CD4-positive, alpha-beta memory T cell (primary cell): Measurements from ENCODE around the gene SMAD6. TPM values are rescaled to one million over a fixed set of nuclear protein-coding genes. Genes with fewer than 3 reads are reported as not detected.

ENCODE experiments used
- CTCF ChIA-PET: fragments of 350-600 bp; sonication (Branson Sonifier 250); formaldehyde crosslinking; loops from one replicate; lab custom pipeline; 2021; ENCODE audit warnings: inconsistent platforms; ENCODE audit not compliant: partially characterized antibody; lab: Charles Lee
- POLR2A ChIA-PET: fragments of 350-600 bp; sonication (Branson Sonifier 250); formaldehyde crosslinking; loops from one replicate; lab custom pipeline; 2021; ENCODE audit not compliant: partially characterized antibody; lab: Charles Lee
- DNase-seq, 5 donors: peaks; one replicate each; pipeline versions ENCODE4 v3.0.0 to v3.0.0-alpha.2; 2020 to 2022; ENCODE audit warnings: mixed read lengths in 1 of 5
- H3K27ac ChIP-seq: one replicate; pipeline ENCODE4 v1.7.0; 2013; ENCODE audit warnings: low read depth, low read length
- H3K27me3 ChIP-seq: 2 replicates; pipeline ENCODE4 v1.7.0; 2013; ENCODE audit warnings: mild to moderate bottlenecking, low read length, moderate library complexity; ENCODE audit not compliant: insufficient read depth
- H3K36me3 ChIP-seq: 2 replicates; pipeline ENCODE4 v1.7.0; 2013; ENCODE audit warnings: mild to moderate bottlenecking, low read length, moderate library complexity; ENCODE audit not compliant: insufficient read depth
- H3K4me1 ChIP-seq: 2 replicates; pipeline ENCODE4 v1.7.0; 2013; ENCODE audit warnings: mild to moderate bottlenecking, low read length, moderate library complexity; ENCODE audit not compliant: insufficient read depth
- H3K4me3 ChIP-seq, 2 donors: one replicate each; pipeline ENCODE4 v1.7.0; 2013; ENCODE audit warnings: low read length in 2 of 2, mild to moderate bottlenecking in 1 of 2
- H3K9me3 ChIP-seq, 2 donors: one replicate each; pipeline ENCODE4 v1.7.0; 2013; ENCODE audit warnings: low read length in 2 of 2, control low read depth in 1 of 2; ENCODE audit not compliant: control insufficient read depth in 1 of 2
- H3K27ac Mint-ChIP-seq, 7 donors: one replicate each; pipeline ENCODE4 v1.8.0; 2020 to 2021; ENCODE audit warnings: mixed read lengths in 7 of 7, mild to moderate bottlenecking in 6 of 7, inconsistent platforms in 3 of 7, moderate library complexity in 3 of 7
- H3K27me3 Mint-ChIP-seq, 2 donors: one replicate each; pipeline ENCODE4 v1.8.0; 2020 to 2021; ENCODE audit warnings: mixed read lengths in 2 of 2
- H3K36me3 Mint-ChIP-seq, 2 donors: one replicate each; pipeline ENCODE4 v1.8.0; 2020 to 2021; ENCODE audit warnings: mixed read lengths in 2 of 2, inconsistent platforms in 1 of 2, mild to moderate bottlenecking in 1 of 2
- H3K4me1 Mint-ChIP-seq, 4 donors: one replicate each; pipeline ENCODE4 v1.8.0; 2020 to 2021; ENCODE audit warnings: mixed read lengths in 4 of 4, mild to moderate bottlenecking in 1 of 4
- H3K4me3 Mint-ChIP-seq, 8 donors: one replicate each; pipeline ENCODE4 v1.8.0; 2020 to 2021; ENCODE audit warnings: mixed read lengths in 8 of 8, mild to moderate bottlenecking in 7 of 8, moderate library complexity in 6 of 8, inconsistent platforms in 3 of 8
- H3K9me3 Mint-ChIP-seq, 8 donors: one replicate each; pipeline ENCODE4 v1.8.0; 2020 to 2021; ENCODE audit warnings: mixed read lengths in 8 of 8, mild to moderate bottlenecking in 5 of 8, inconsistent platforms in 3 of 8, moderate library complexity in 1 of 8
- intact Hi-C: fragments of 100-400 bp; cut with micrococcal nuclease; formaldehyde crosslinking; loops from one replicate; pipeline ENCODE4 v1.15.1; 2023
- polyA plus RNA-seq, 2 donors: library from polyadenylated mRNA; unstranded; fragments of 300-500 nt; fragmentation: Illumina TruSeq; gene quantifications; one replicate each; pipeline ENCODE4 v1.2.3, GENCODE V29; 2021
- total RNA-seq, 2 experiments: library from RNA; stranded (reverse); gene quantifications; one replicate each; pipeline ENCODE4 v1.2.3, GENCODE V29; 2021

The SMAD6 gene
- total and polyA plus RNA-seq, 4 experiments from 2014 or later = 0.09 to 0.11 TPM; not detected in 2

- Histone ChIP-seq H3K27me3 (no peaks in the 10 kb centered on the region), H3K9me3 (no peaks in the 10 kb centered on the region), H3K36me3 (no peaks in the 10 kb centered on the region), H3K4me3 (no peak overlapping the region), H3K4me1 (peaks cover 20% of the 10 kb centered on the region), H3K27ac (no peak overlapping the region)
- H3K4me1 Mint-ChIP-seq = peaks cover 0 to 25% (median 7%) of the 10 kb centered on the region in 4 donors
- CTCF ChIA-PET = interaction anchor here (1.3 kb wide), 1 partner anchor 102 kb away, joined by 3 read pairs; no protein-coding TSS in a partner anchor
- H3K4me3 Mint-ChIP-seq = no peak overlapping the region
- no peak for DNase-seq
- H3K27ac Mint-ChIP-seq = peak overlapping the region in 2 of 7 donors; percentile 27 to 59
- intact Hi-C loops = no loop called here
- no peaks in the 10 kb centered on the region for H3K9me3 Mint-ChIP-seq
- POLR2A ChIA-PET = no interaction called here
- peaks cover 0 to 5% of the 10 kb centered on the region in 2 donors for H3K27me3 Mint-ChIP-seq
- no peaks in the 10 kb centered on the region for H3K36me3 Mint-ChIP-seq
These were observed 19.0 kb downstream of the SMAD6 start for GRCh38 chr15:66721020-66721419.

- peaks cover 0 to 5% of the 10 kb centered on the region in 2 donors for H3K27me3 Mint-ChIP-seq
- Histone ChIP-seq H3K27me3 (no peaks in the 10 kb centered on the region), H3K4me1 (peaks cover 20% of the 10 kb centered on the region), H3K27ac (no peak overlapping the region), H3K4me3 (no peak overlapping the region), H3K36me3 (no peaks in the 10 kb centered on the region), H3K9me3 (no peaks in the 10 kb centered on the region)
- H3K9me3 Mint-ChIP-seq = no peaks in the 10 kb centered on the region
- no peak overlapping the region for H3K27ac Mint-ChIP-seq
- intact Hi-C loops = no loop called here
- no peak for DNase-seq
- ChIA-PET CTCF (interaction anchor here (1.3 kb wide), 1 partner anchor 103 kb away, joined by 3 read pairs; no protein-coding TSS in a partner anchor), POLR2A (no interaction called here)
- no peaks in the 10 kb centered on the region for H3K36me3 Mint-ChIP-seq
- no peak overlapping the region for H3K4me3 Mint-ChIP-seq
- H3K4me1 Mint-ChIP-seq = peaks cover 0 to 25% (median 7%) of the 10 kb centered on the region in 4 donors
These were observed 19.5 kb downstream of the SMAD6 start for GRCh38 chr15:66721501-66721937.

- H3K9me3 ChIP-seq = no peaks in the 10 kb centered on the region
- no peaks in the 10 kb centered on the region for H3K36me3 ChIP-seq
- no peaks in the 10 kb centered on the region for H3K9me3 Mint-ChIP-seq
- H3K4me1 ChIP-seq = peaks cover 20% of the 10 kb centered on the region
- ChIA-PET CTCF (interaction anchor here (0.8 kb wide), 1 partner anchor 83 kb away, joined by 4 read pairs; no protein-coding TSS in a partner anchor), POLR2A (no interaction called here)
- intact Hi-C loops = no loop called here
- H3K4me1 Mint-ChIP-seq = peaks cover 0 to 25% (median 6%) of the 10 kb centered on the region in 4 donors
- DNase-seq = no peak
- H3K4me3 Mint-ChIP-seq = no peak overlapping the region
- H3K27ac ChIP-seq = no peak overlapping the region
- H3K27me3 ChIP-seq = no peaks in the 10 kb centered on the region
- peaks cover 0 to 5% of the 10 kb centered on the region in 2 donors for H3K27me3 Mint-ChIP-seq
- no peaks in the 10 kb centered on the region for H3K36me3 Mint-ChIP-seq
- H3K27ac Mint-ChIP-seq = no peak overlapping the region
- no peak overlapping the region for H3K4me3 ChIP-seq
These were observed 19.9 kb downstream of the SMAD6 start for GRCh38 chr15:66721954-66722353.

- intact Hi-C loops = no loop called here
- Mint-ChIP-seq H3K4me3 (no peak overlapping the region), H3K9me3 (no peaks in the 10 kb centered on the region), H3K27me3 (peaks cover 0 to 8% of the 10 kb centered on the region in 2 donors), H3K27ac (peak overlapping the region in 1 of 7 donors; percentile 43), H3K36me3 (no peaks in the 10 kb centered on the region), H3K4me1 (peaks cover 0 to 25% (median 6%) of the 10 kb centered on the region in 4 donors)
- no peaks in the 10 kb centered on the region for H3K36me3 ChIP-seq
- DNase-seq = no peak
- H3K27me3 ChIP-seq = no peaks in the 10 kb centered on the region
- no peaks in the 10 kb centered on the region for H3K9me3 ChIP-seq
- ChIA-PET CTCF (interaction anchor here (0.8 kb wide), 1 partner anchor 84 kb away, joined by 4 read pairs; no protein-coding TSS in a partner anchor), POLR2A (no interaction called here)
- no peak overlapping the region for H3K4me3 ChIP-seq
- no peak overlapping the region for H3K27ac ChIP-seq
- H3K4me1 ChIP-seq = peaks cover 20% of the 10 kb centered on the region
These were observed 20.9 kb downstream of the SMAD6 start for GRCh38 chr15:66722757-66723540.

- H3K27me3 ChIP-seq = no peaks in the 10 kb centered on the region
- Mint-ChIP-seq H3K27me3 (peaks cover 2 to 8% of the 10 kb centered on the region in 2 donors), H3K4me1 (peaks cover 0 to 25% (median 6%) of the 10 kb centered on the region in 4 donors), H3K27ac (no peak overlapping the region), H3K36me3 (no peaks in the 10 kb centered on the region), H3K4me3 (no peak overlapping the region), H3K9me3 (no peaks in the 10 kb centered on the region)
- POLR2A ChIA-PET = no interaction called here
- no peak overlapping the region for H3K4me3 ChIP-seq
- no peak for DNase-seq
- H3K27ac ChIP-seq = no peak overlapping the region
- H3K9me3 ChIP-seq = no peaks in the 10 kb centered on the region
- no peaks in the 10 kb centered on the region for H3K36me3 ChIP-seq
- intact Hi-C loops = no loop called here
- H3K4me1 ChIP-seq = peaks cover 20% of the 10 kb centered on the region
- CTCF ChIA-PET = no interaction called here
These were observed 22.0 kb downstream of the SMAD6 start for GRCh38 chr15:66723826-66724731.

GRCh38 chr15:66724732-66725463, 22.9 kb downstream of the SMAD6 start:
- Histone ChIP-seq H3K4me1 (peaks cover 18% of the 10 kb centered on the region), H3K27me3 (no peaks in the 10 kb centered on the region), H3K4me3 (no peak overlapping the region), H3K27ac (no peak overlapping the region), H3K36me3 (no peaks in the 10 kb centered on the region), H3K9me3 (no peaks in the 10 kb centered on the region)
- Mint-ChIP-seq H3K4me3 (no peak overlapping the region), H3K27me3 (peaks cover 2 to 8% of the 10 kb centered on the region in 2 donors), H3K36me3 (no peaks in the 10 kb centered on the region), H3K9me3 (no peaks in the 10 kb centered on the region), H3K4me1 (peaks cover 0 to 21% (median 6%) of the 10 kb centered on the region in 4 donors), H3K27ac (no peak overlapping the region)
- DNase-seq = no peak
- ChIA-PET CTCF (no interaction called here), POLR2A (no interaction called here)
- intact Hi-C loops = no loop called here
